Ishikawa (cell line): Measurements from ENCODE around the gene ELOVL6.

Experiments
- CEBPB ChIP-seq: IDR thresholded peaks from 2 replicates; pipeline ENCODE4 v1.6.1; 2012
- CREB1 ChIP-seq: IDR thresholded peaks from 2 replicates; pipeline ENCODE4 v1.6.1; 2012; ENCODE audit warnings: low read depth
- EGR1 ChIP-seq: IDR thresholded peaks from 2 replicates; pipeline ENCODE4 v1.6.1; 2012
- EP300 ChIP-seq: IDR thresholded peaks from 2 replicates; pipeline ENCODE4 v1.6.1; 2012; ENCODE audit warnings: borderline replicate concordance
- FOXM1 ChIP-seq: IDR thresholded peaks from 2 replicates; pipeline ENCODE4 v1.6.1; 2012; ENCODE audit warnings: low read depth, borderline replicate concordance
- MAX ChIP-seq: IDR thresholded peaks from 2 replicates; pipeline ENCODE4 v1.6.1; 2012
- NFIC ChIP-seq: IDR thresholded peaks from 2 replicates; pipeline ENCODE4 v1.6.1; 2012
- RAD21 ChIP-seq: IDR thresholded peaks from 2 replicates; pipeline ENCODE4 v1.6.1; 2012; ENCODE audit warnings: low read depth
- TAF1 ChIP-seq: IDR thresholded peaks from 2 replicates; pipeline ENCODE4 v1.6.1; 2012; ENCODE audit warnings: low read depth, mild to moderate bottlenecking
- TCF12 ChIP-seq: IDR thresholded peaks from 2 replicates; pipeline ENCODE4 v1.6.1; 2012; ENCODE audit warnings: low read depth
- TEAD4 ChIP-seq: IDR thresholded peaks from 2 replicates; pipeline ENCODE4 v1.6.1; 2012
- YY1 ChIP-seq: IDR thresholded peaks from 2 replicates; pipeline ENCODE4 v1.6.1; 2012; ENCODE audit warnings: low read depth
- ZBTB7A ChIP-seq: IDR thresholded peaks from 2 replicates; pipeline ENCODE4 v1.6.1; 2012; ENCODE audit warnings: low read depth
- TF ChIP-seq, protein P1 (sequence below): IDR thresholded peaks from 2 replicates; pipeline ENCODE4 v1.6.1; 2012
- TF ChIP-seq, protein P2 (sequence below): IDR thresholded peaks from 2 replicates; pipeline ENCODE4 v1.6.1; 2012; ENCODE audit warnings: low read depth, mild to moderate bottlenecking

The ELOVL6 gene

DNA sequence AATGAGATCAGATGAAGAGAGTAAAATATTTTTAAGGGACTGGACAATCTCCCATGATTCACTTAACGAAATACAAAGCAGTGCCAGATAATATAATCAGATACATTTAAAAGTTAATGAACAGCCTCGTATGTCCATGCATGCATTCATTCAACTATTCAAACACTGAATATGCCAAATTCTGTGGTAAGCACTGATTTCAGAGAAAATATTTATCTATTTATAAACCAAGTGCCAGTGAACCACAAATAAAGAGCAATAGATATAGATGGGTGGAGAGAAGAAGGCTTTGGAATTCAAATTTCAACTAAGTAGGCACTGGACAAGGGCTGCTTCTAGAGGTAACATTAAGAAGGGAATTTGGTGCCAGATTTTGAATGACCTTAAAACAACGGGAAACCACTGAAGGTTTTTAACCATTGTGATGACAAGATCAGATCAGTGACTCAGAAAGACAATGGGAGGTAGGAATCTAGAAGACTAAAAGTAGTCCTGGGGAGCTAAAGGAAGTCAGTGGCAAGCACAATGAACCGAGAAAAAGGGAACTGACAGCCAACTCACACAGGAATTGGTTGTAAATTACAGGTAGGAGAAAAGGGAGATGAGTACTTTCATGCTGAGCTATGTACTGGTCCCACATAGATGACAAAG is 14.2 kb downstream of the ELOVL6 start:
- TF ChIP-seq TCF12 (no peak), TEAD4 (no peak), TAF1 (no peak), CREB1 (no peak), YY1 (no peak), NFIC (peak; percentile 66), EP300 (peak; percentile 55; the same call in 1 of the 2 replicates), RAD21 (no peak), ZBTB7A (no peak), CEBPB (no peak), EGR1 (no peak), FOXM1 (no peak), MAX (no peak)
- TF ChIP-seq, protein P1, sequence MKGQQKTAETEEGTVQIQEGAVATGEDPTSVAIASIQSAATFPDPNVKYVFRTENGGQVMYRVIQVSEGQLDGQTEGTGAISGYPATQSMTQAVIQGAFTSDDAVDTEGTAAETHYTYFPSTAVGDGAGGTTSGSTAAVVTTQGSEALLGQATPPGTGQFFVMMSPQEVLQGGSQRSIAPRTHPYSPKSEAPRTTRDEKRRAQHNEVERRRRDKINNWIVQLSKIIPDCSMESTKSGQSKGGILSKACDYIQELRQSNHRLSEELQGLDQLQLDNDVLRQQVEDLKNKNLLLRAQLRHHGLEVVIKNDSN, result no peak

- TF ChIP-seq EGR1 (no peak), CREB1 (no peak), TAF1 (no peak), YY1 (no peak), CEBPB (no peak), ZBTB7A (no peak), MAX (no peak), EP300 (no peak), FOXM1 (no peak), NFIC (no peak), TEAD4 (no peak), RAD21 (no peak), TCF12 (no peak)
- TF ChIP-seq, protein P2, sequence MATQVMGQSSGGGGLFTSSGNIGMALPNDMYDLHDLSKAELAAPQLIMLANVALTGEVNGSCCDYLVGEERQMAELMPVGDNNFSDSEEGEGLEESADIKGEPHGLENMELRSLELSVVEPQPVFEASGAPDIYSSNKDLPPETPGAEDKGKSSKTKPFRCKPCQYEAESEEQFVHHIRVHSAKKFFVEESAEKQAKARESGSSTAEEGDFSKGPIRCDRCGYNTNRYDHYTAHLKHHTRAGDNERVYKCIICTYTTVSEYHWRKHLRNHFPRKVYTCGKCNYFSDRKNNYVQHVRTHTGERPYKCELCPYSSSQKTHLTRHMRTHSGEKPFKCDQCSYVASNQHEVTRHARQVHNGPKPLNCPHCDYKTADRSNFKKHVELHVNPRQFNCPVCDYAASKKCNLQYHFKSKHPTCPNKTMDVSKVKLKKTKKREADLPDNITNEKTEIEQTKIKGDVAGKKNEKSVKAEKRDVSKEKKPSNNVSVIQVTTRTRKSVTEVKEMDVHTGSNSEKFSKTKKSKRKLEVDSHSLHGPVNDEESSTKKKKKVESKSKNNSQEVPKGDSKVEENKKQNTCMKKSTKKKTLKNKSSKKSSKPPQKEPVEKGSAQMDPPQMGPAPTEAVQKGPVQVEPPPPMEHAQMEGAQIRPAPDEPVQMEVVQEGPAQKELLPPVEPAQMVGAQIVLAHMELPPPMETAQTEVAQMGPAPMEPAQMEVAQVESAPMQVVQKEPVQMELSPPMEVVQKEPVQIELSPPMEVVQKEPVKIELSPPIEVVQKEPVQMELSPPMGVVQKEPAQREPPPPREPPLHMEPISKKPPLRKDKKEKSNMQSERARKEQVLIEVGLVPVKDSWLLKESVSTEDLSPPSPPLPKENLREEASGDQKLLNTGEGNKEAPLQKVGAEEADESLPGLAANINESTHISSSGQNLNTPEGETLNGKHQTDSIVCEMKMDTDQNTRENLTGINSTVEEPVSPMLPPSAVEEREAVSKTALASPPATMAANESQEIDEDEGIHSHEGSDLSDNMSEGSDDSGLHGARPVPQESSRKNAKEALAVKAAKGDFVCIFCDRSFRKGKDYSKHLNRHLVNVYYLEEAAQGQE, result no peak
- TF ChIP-seq, protein P1, result no peak
Observed at GRCh38 chr4:110183643-110184042, 14.8 kb downstream of the ELOVL6 start.

DNA sequence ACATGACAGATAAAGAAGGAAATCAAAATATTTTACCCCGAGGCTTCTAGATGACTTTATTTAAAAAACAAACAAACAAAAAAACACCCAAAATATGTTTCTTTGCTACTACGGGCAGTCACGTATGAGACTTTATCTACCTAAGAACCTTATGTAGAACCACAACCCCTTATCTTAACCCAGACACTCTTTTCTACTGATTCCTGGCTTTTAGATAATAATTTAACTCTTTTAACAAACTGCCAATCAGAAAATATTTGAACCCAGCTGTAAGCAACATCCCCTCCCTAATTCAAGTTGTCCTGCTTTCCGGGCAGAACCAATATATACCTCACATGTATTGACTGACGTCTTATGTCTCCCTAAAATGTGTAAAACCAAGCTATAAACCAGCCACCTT is 15.4 kb downstream of the ELOVL6 start:
- TF ChIP-seq, protein P2, result no peak
- TF ChIP-seq TCF12, result no peak

DNA sequence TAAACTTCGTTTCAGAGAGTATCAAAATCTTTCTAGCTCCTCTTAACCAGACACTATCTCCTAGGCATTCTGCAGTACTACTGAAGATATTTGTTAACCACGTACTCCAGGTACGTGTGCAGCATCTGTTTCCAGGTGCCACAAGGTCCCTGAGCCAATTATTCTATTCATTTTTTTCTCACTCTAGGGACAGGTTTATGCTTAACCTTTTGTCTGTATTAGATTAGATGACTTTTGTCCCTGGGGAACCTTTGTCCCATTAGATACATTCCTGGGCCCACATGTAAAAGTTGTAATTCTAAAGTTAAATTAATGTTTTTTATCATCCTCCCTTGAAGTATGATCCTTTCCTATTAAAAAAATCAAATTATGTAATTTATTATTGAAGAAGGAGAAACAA is 16.5 kb downstream of the ELOVL6 start:
- TF ChIP-seq, protein P2, result no peak
- TF ChIP-seq CREB1, result no peak

DNA sequence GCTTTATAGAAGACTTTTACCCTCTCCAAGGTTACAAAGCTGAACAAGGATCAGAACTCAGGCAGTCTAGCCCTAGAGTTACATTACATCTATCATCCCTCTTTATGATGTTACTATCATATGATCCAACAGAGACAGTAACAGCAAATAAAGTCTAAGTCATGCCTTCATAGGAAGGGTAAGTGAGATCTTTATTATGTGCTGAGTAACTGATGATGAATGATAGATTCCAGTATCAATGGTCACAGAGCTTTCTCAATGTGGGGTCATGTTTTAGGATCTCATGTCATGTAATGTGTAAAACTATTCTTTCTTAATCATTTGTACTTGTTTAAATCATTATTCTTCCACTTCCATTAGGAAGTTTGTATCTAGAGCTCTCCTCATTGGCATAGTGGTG is 22.8 kb downstream of the ELOVL6 start:
- no peak for TF ChIP-seq NFIC
- TF ChIP-seq YY1, result no peak
- no peak for TF ChIP-seq RAD21
- no peak for TF ChIP-seq EP300
- TF ChIP-seq TAF1, result no peak
- TF ChIP-seq TCF12, result no peak
- no peak for TF ChIP-seq TEAD4
- TF ChIP-seq, protein P1, result no peak
- TF ChIP-seq, protein P2, result no peak
- TF ChIP-seq CREB1, result no peak
- TF ChIP-seq FOXM1, result no peak
- TF ChIP-seq EGR1, result no peak
- no peak for TF ChIP-seq MAX
- no peak for TF ChIP-seq ZBTB7A
- TF ChIP-seq CEBPB, result no peak
